H1 (cell line): Measurements from ENCODE around the gene CAMKK2.

Experiments
- CTCF ChIP-seq, 3 experiments: IDR thresholded peaks; 1 replicate in 2 of 3; 2 replicates in 1 of 3; pipeline versions ENCODE4 v1.5.1 to v1.6.1; 2011; ENCODE audit warnings: low read length in 3 of 3, mild to moderate bottlenecking in 3 of 3, inconsistent platforms in 2 of 3, low read depth in 1 of 3, moderate library complexity in 1 of 3; ENCODE audit not compliant: insufficient read depth in 1 of 3; ENCODE audit errors: control extremely low read depth in 1 of 3
- POLR2A ChIP-seq, 2 experiments: IDR thresholded peaks; 1 replicate in 1 of 2; 2 replicates in 1 of 2; pipeline ENCODE4 v1.6.1; 2011; ENCODE audit warnings: low read depth in 2 of 2, low read length in 2 of 2, mild to moderate bottlenecking in 2 of 2; ENCODE audit errors: control extremely low read depth in 1 of 2
- POLR2AphosphoS5 ChIP-seq: IDR thresholded peaks from 2 replicates; pipeline ENCODE4 v1.6.1; 2011; ENCODE audit warnings: low read depth, low read length
- RAD21 ChIP-seq, 2 experiments: IDR thresholded peaks in 1 of 2; conservative IDR thresholded peaks in 1 of 2; 2 replicates each; pipeline ENCODE4 v1.6.1; 2011; ENCODE audit warnings: low read depth in 2 of 2, low read length in 2 of 2, improper control_type of control experiment in 1 of 2, inconsistent platforms in 1 of 2, mild to moderate bottlenecking in 1 of 2, moderate library complexity in 1 of 2
- SIN3A ChIP-seq, 2 experiments: IDR thresholded peaks in 1 of 2; conservative IDR thresholded peaks in 1 of 2; 2 replicates each; pipeline ENCODE4 v1.6.1; 2011 to 2012; ENCODE audit warnings: low read length in 2 of 2, improper control_type of control experiment in 1 of 2, low read depth in 1 of 2, mild to moderate bottlenecking in 1 of 2
- SRF ChIP-seq: IDR thresholded peaks from 2 replicates; pipeline ENCODE4 v1.6.1; 2011; ENCODE audit warnings: mild to moderate bottlenecking, low read depth, low read length, moderate library complexity
- TF ChIP-seq, protein P1 (sequence below): IDR thresholded peaks from 2 replicates; pipeline ENCODE4 v1.6.1; 2012; ENCODE audit warnings: inconsistent platforms

- TF ChIP-seq, protein P1, sequence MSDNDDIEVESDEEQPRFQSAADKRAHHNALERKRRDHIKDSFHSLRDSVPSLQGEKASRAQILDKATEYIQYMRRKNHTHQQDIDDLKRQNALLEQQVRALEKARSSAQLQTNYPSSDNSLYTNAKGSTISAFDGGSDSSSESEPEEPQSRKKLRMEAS = no peak
- TF ChIP-seq SRF = no peak
- no peak for TF ChIP-seq POLR2A (IDR thresholded peaks at IDR 0.05; ENCODE audit: control extremely low read depth in 1 of 2, low read depth in 2 of 2, low read length in 2 of 2)
- no peak for TF ChIP-seq RAD21 (IDR thresholded peaks at IDR 0.05 in 1 of 2, conservative IDR thresholded peaks at IDR 0.05 in 1 of 2; ENCODE audit: low read depth in 2 of 2, low read length in 2 of 2)
- TF ChIP-seq CTCF (IDR thresholded peaks at IDR 0.05; ENCODE audit: control extremely low read depth in 1 of 3, insufficient read depth in 1 of 3, low read depth in 1 of 3, low read length in 3 of 3) = no peak
- no peak for TF ChIP-seq SIN3A (conservative IDR thresholded peaks at IDR 0.05 in 1 of 2, IDR thresholded peaks at IDR 0.05 in 1 of 2; ENCODE audit: low read depth in 1 of 2, low read length in 2 of 2)
- no peak for TF ChIP-seq POLR2AphosphoS5
Measured at GRCh38 chr12:121252712-121253345, 43.7 kb downstream of the CAMKK2 start.
